ENCODE data around the gene DNAH2. TPM values are rescaled to one million over a fixed set of nuclear protein-coding genes. Genes with fewer than 3 reads are reported as not detected.

The DNAH2 gene
- total RNA-seq (under 1 TPM in 5 of 9 donors, not detected in 4; 0.02 to 0.56 (median 0.05) TPM), polyA plus RNA-seq (under 1 TPM; 0.04 TPM)
- long read RNA-seq, donor 1: 0 reads
- long read RNA-seq, donor 2: 0 reads
- long read RNA-seq, donor 3: 0 reads

GRCh38 chr17:7716901-7717755, at the start of gene DNAH2:
Gene DNAH2, plus strand, starts transcription at chr17:7717744. Its CDS starts 1,991 bp downstream, at chr17:7719735.
- peaks cover 0 to 54% (median 18%) of the 10 kb centered on the region in 9 donors for H3K27me3 ChIP-seq
- H3K27ac ChIP-seq: peak within 1 kb of the TSS in 4 of 12 donors; percentile 43 to 69 (median 62)

GRCh38 chr17:7668482-7668881, 49.1 kb upstream of the DNAH2 start:
- DNase-seq (no peak), ATAC-seq (no peak)
- Histone ChIP-seq H3K27me3 (no peaks in the 10 kb centered on the region), H3K9me3 (peaks cover 0 to 8% (median 3%) of the 10 kb centered on the region in 12 donors), H3K27ac (no peak overlapping the region), H3K4me1 (no peaks in the 10 kb centered on the region), H3K4me3 (no peak overlapping the region), H3K36me3 (peaks cover 2 to 80% (median 76%) of the 10 kb centered on the region in 9 donors)
- WGBS, 4 donors: 93 to 95% (median 94%) methylated on average over 7 of the region's 7 CpGs
- TF ChIP-seq CTCF (IDR thresholded peaks at IDR 0.05) (no peak), POLR2A (IDR thresholded peaks at IDR 0.05) (no peak)
- intact Hi-C loops (cut with DNase I): no loop called here

More at GRCh38 chr17:7716901-7717755, at the start of gene DNAH2:
- peak; percentile 78 to 92 (median 88) for ATAC-seq
- intact Hi-C loops (cut with DNase I): loop anchor here in 1 of 10 donors (2.0 kb wide), 1 partner anchor 28 kb away; the partner anchor contains the start of gene WRAP53
- peak in 1 of 2 donors; percentile 22 for TF ChIP-seq POLR2A (IDR thresholded peaks at IDR 0.05)
- TF ChIP-seq CTCF (IDR thresholded peaks at IDR 0.05): peak; percentile 1 to 64 (median 44)
- peaks cover 0 to 21% (median 8%) of the 10 kb centered on the region in 12 donors for H3K4me1 ChIP-seq
- DNase-seq: peak; percentile 74 to 87 (median 79)
- no peaks in the 10 kb centered on the region for H3K9me3 ChIP-seq
- peak within 1 kb of the TSS; percentile 11 to 85 (median 59) for H3K4me3 ChIP-seq
- WGBS, 4 donors: 1% methylated on average over 47 to 64 of the region's 64 CpGs
- H3K36me3 ChIP-seq: no peaks in the 10 kb centered on the region

GRCh38 chr17:7673239-7673638, 44.3 kb upstream of the DNAH2 start:
- H3K9me3 ChIP-seq: peaks cover 0 to 13% (median 4%) of the 10 kb centered on the region in 12 donors
- no peak for TF ChIP-seq POLR2A (IDR thresholded peaks at IDR 0.05)
- peak in 7 of 12 donors; percentile 11 to 38 (median 24) for TF ChIP-seq CTCF (IDR thresholded peaks at IDR 0.05)
- no peak overlapping the region for H3K4me3 ChIP-seq
- DNase-seq: no peak
- ATAC-seq: no peak
- no peaks in the 10 kb centered on the region for H3K4me1 ChIP-seq
- H3K27ac ChIP-seq: no peak overlapping the region
- WGBS, 4 donors: 86 to 91% (median 88%) methylated on average over 2 of the region's 2 CpGs
- intact Hi-C loops (cut with DNase I): no loop called here
- H3K36me3 ChIP-seq: peaks cover 3 to 82% (median 77%) of the 10 kb centered on the region in 9 donors
- H3K27me3 ChIP-seq: no peaks in the 10 kb centered on the region

- Histone ChIP-seq H3K4me3 (no peak overlapping the region), H3K9me3 (peaks cover 0 to 13% (median 4%) of the 10 kb centered on the region in 12 donors), H3K36me3 (peaks cover 3 to 65% (median 61%) of the 10 kb centered on the region in 9 donors), H3K27me3 (no peaks in the 10 kb centered on the region), H3K4me1 (no peaks in the 10 kb centered on the region), H3K27ac (no peak overlapping the region)
- DNase-seq (no peak), ATAC-seq (no peak)
- TF ChIP-seq CTCF (IDR thresholded peaks at IDR 0.05) (no peak), POLR2A (IDR thresholded peaks at IDR 0.05) (no peak)
- intact Hi-C loops (cut with DNase I): no loop called here
- WGBS, 4 donors: 89 to 93% (median 92%) methylated on average over 12 to 14 of the region's 14 CpGs
These were observed 42.6 kb upstream of the DNAH2 start for GRCh38 chr17:7674934-7675333.
